Measurements from ENCODE around the gene BANK1. TPM values are rescaled to one million over a fixed set of nuclear protein-coding genes. Genes with fewer than 3 reads are reported as not detected.

Gene BANK1
- total RNA-seq, 2 experiments from 2014 or later, result 0.33 to 0.68 TPM

DNA sequence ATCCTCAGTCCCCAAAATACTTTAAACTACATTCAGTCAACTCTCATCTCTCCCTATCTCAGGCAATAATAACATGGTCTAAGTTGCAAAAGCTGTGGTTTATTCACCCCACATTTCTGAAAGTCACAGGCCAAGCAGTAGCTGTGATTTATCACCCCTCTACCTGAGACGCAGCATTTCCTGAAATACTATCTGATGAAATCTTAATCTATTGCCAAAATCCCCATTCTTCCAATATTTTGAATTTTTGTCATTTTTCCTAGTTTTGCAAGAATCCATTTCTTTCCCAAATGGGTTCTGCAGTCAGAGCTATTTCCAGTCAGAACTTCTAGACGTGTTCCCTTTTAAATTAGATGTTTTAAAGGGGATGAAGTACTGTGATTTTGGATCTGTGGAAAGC is 148.3 kb downstream of the BANK1 start:
- no peak overlapping the region for H3K4me3 Mint-ChIP-seq
- ChIA-PET CTCF (no interaction called here), POLR2A (no interaction called here)
- H3K27me3 Mint-ChIP-seq, result no peaks in the 10 kb centered on the region
- H3K9me3 Mint-ChIP-seq, result peaks cover 3% of the 10 kb centered on the region
- no peak for DNase-seq
- H3K36me3 Mint-ChIP-seq (ENCODE audit: low read depth), result no peaks in the 10 kb centered on the region
- H3K27ac Mint-ChIP-seq, result no peak overlapping the region
- H3K4me1 Mint-ChIP-seq, result no peaks in the 10 kb centered on the region

DNA sequence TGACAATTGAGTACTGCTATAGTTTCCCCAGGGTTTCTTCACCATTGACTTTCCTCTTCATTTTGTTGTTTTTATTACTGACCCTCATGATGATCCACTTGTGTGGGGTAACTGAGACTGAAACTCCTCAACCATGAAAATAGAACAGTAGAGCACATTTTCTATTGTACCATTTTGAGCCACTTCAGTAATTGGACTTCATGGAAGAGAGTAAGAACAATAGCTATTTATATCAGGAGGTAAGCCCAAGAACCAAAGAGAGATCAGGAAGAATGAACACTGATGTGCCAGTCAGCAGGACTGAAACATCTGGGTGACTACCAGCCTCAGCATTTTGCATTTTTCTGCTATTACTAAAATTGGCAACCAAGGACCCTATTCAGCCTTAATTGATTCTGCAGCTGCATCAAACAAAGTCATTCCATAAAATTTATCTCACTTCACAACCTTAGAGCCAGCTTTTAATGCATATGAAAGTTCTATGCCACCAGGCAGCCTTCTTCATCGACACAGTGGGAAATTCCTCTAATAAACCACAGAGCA is 151.4 kb downstream of the BANK1 start:
- Mint-ChIP-seq H3K36me3 (ENCODE audit: low read depth) (no peaks in the 10 kb centered on the region), H3K27me3 (no peaks in the 10 kb centered on the region), H3K9me3 (peaks cover 1% of the 10 kb centered on the region), H3K4me1 (no peaks in the 10 kb centered on the region), H3K27ac (no peak overlapping the region), H3K4me3 (no peak overlapping the region)
- no peak for DNase-seq
- ChIA-PET POLR2A (no interaction called here), CTCF (no interaction called here)

DNA sequence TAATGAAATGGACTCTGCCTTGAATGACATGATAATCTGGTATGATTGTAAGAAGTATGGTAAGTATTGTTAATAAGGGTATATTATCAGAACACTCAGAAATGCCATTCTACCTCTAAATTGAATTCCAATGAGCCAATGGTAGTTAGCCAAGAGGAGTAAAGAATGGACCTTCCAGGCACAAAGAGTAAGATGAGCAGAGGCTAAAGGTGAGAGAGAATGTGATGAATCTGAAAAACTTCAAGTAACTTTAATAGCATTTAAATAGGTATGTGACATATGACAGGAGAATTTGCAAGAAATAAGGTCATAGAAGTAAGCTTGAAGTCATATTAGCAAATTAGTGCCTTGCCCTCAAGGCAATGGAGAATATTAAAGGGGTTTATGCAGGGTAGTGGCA is 152.4 kb downstream of the BANK1 start:
- H3K9me3 Mint-ChIP-seq, result no peaks in the 10 kb centered on the region
- ChIA-PET POLR2A (no interaction called here), CTCF (interaction anchor here (0.6 kb wide), 1 partner anchor 135 kb away, joined by 3 read pairs; no protein-coding TSS in a partner anchor)
- no peak for DNase-seq
- H3K4me1 Mint-ChIP-seq, result no peaks in the 10 kb centered on the region
- no peak overlapping the region for H3K4me3 Mint-ChIP-seq
- H3K36me3 Mint-ChIP-seq (ENCODE audit: low read depth), result no peaks in the 10 kb centered on the region
- H3K27me3 Mint-ChIP-seq, result no peaks in the 10 kb centered on the region
- no peak overlapping the region for H3K27ac Mint-ChIP-seq

DNA sequence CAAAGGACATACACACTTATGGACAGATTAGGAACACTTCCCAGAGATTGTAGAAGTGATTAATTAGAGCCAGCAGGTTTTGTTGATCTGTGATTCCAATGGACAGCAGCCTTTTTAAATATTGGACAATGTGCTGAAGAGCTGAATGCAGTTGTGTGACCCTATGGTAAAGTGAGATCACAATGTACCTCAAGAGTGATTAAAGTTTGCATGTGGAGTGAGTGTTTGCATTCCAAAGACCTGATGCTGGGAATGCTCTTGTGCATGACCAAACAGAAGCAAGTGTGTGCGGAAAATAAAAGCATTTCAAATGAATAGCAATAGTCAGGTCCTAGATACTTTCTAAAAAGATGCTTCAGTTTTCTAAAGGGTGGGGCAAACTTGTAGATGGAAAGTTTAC is 154.1 kb downstream of the BANK1 start:
- Mint-ChIP-seq H3K4me3 (no peak overlapping the region), H3K27ac (no peak overlapping the region), H3K27me3 (peaks cover 1% of the 10 kb centered on the region), H3K9me3 (no peaks in the 10 kb centered on the region), H3K4me1 (no peaks in the 10 kb centered on the region), H3K36me3 (ENCODE audit: low read depth) (no peaks in the 10 kb centered on the region)
- DNase-seq, result no peak
- CTCF ChIA-PET, result no interaction called here
- POLR2A ChIA-PET, result no interaction called here

DNA sequence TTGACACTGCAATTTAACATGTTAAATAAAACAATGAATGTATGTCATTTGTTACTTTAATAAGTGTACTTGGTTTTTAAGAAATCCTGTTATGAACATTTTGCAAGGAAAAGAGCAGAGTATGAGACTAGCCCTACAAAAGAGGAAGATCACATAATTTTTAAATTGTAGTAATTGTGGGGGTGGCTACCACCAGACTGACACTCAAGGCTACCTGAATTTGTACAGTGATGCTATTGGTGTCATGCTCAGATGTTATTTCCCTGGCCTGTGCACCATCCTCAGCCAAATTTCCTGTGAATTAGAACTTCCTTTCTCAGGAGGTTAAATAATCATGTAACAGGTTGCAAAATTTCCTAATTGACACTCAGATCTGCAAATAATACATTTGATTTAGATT is 157.5 kb downstream of the BANK1 start:
- no peak overlapping the region for H3K27ac Mint-ChIP-seq
- no peak for DNase-seq
- POLR2A ChIA-PET, result no interaction called here
- H3K27me3 Mint-ChIP-seq, result peaks cover 7% of the 10 kb centered on the region
- H3K9me3 Mint-ChIP-seq, result no peaks in the 10 kb centered on the region
- CTCF ChIA-PET, result no interaction called here
- no peaks in the 10 kb centered on the region for H3K4me1 Mint-ChIP-seq
- H3K4me3 Mint-ChIP-seq, result no peak overlapping the region
- no peaks in the 10 kb centered on the region for H3K36me3 Mint-ChIP-seq (ENCODE audit: low read depth)

DNA sequence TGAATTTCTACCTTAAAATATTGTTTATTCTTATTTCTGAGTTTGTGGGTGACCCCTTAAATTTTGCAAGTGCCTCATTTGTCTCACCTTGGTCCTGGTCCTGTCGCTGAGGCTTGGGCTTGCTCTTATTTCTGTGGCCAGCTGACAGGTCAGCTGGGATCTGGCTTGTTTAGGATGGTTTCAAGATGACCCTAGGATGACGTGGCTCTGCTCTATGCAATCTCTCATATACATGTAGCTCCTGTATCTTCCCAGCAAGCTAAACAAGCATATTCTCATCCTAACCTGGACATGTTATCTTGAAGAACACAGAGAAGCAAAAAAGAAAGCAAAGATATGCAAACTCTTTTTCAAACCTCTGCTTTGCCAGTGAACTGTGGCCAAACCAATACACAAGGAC is 158.4 kb downstream of the BANK1 start:
- CTCF ChIA-PET, result no interaction called here
- H3K27ac Mint-ChIP-seq, result no peak overlapping the region
- no peaks in the 10 kb centered on the region for H3K9me3 Mint-ChIP-seq
- POLR2A ChIA-PET, result no interaction called here
- no peaks in the 10 kb centered on the region for H3K4me1 Mint-ChIP-seq
- no peaks in the 10 kb centered on the region for H3K36me3 Mint-ChIP-seq (ENCODE audit: low read depth)
- no peak overlapping the region for H3K4me3 Mint-ChIP-seq
- peaks cover 7% of the 10 kb centered on the region for H3K27me3 Mint-ChIP-seq
- no peak for DNase-seq

DNA sequence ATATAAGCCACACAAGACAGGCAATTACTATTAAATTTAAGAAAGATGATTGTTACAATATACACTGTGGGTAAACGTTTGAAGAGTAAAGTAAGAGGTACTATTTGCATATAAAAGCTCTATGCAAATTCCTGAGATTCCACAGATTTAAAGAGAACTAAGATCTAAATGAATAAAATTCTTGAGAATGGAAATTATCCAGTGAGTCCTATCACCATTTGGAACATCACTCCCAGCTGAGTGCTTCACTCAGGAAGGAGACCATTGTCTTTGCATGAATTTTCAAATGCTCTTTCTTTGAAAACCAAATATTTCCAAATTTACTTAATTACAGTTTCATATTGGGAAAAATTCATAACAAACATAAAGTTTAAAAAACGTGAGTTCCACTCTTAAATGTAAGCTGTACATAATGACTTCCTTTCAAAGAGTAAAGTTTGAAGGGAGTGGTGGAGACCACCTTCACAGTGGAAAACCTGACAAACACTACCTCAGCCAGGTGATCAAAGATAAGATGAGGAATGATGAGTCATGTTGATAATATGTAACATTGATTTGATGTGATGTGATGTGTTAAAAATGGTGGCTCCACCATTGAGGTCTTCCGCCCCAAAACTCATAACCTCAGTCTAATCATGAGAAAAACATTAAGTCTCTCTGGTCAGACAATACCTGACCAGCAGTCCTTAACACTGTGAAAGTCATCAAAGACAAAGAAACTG is 159.9 kb downstream of the BANK1 start:
- H3K9me3 Mint-ChIP-seq, result no peaks in the 10 kb centered on the region
- no peak for DNase-seq
- H3K4me3 Mint-ChIP-seq, result no peak overlapping the region
- CTCF ChIA-PET, result no interaction called here
- no peaks in the 10 kb centered on the region for H3K4me1 Mint-ChIP-seq
- no peak overlapping the region for H3K27ac Mint-ChIP-seq
- H3K36me3 Mint-ChIP-seq (ENCODE audit: low read depth), result no peaks in the 10 kb centered on the region
- peaks cover 7% of the 10 kb centered on the region for H3K27me3 Mint-ChIP-seq
- POLR2A ChIA-PET, result no interaction called here

DNA sequence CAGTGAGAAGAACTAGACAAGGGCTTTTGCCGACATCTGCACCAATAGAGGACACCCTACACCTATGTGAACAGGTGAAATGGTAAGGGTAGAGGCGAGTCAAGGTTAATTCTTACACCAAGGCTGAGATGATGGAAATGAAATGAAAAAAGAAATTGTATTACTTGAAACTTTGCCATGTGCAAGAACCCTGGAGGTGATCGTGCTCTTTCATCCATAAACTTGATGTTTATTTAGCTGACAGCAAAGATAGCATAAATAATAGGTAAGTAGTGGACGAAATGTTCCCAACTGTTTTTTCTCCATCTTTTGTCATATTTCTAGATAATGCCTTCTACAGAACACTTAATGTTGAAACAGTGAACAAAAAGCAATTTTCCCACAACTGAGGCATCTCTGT is 162.5 kb downstream of the BANK1 start:
- CTCF ChIA-PET, result no interaction called here
- Mint-ChIP-seq H3K27ac (no peak overlapping the region), H3K36me3 (ENCODE audit: low read depth) (no peaks in the 10 kb centered on the region), H3K27me3 (peaks cover 7% of the 10 kb centered on the region), H3K9me3 (no peaks in the 10 kb centered on the region), H3K4me1 (no peaks in the 10 kb centered on the region), H3K4me3 (no peak overlapping the region)
- DNase-seq, result no peak
- POLR2A ChIA-PET, result no interaction called here

DNA sequence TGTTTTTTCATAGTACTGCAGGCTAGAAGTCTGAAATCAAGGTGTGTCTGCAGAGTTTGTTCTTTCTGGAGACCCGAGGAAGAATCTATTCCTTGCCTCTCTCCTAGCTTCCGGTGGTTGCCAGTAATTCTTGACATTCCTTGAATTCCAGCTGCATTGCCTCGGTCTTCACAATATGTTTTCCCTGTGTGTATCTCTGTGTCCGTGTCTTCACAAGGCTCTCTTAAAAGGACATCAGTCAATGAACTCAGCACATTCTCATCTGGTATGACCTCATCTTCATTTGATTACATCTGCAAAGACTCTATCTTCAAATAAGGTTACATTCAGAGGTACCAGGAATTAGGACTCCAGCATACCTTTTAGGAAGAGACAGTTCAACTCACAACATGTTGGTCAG is 163.4 kb downstream of the BANK1 start:
- Mint-ChIP-seq H3K36me3 (ENCODE audit: low read depth) (no peaks in the 10 kb centered on the region), H3K27me3 (peaks cover 7% of the 10 kb centered on the region), H3K4me1 (no peaks in the 10 kb centered on the region), H3K4me3 (no peak overlapping the region), H3K9me3 (no peaks in the 10 kb centered on the region), H3K27ac (no peak overlapping the region)
- DNase-seq, result no peak
- ChIA-PET CTCF (no interaction called here), POLR2A (no interaction called here)

DNA sequence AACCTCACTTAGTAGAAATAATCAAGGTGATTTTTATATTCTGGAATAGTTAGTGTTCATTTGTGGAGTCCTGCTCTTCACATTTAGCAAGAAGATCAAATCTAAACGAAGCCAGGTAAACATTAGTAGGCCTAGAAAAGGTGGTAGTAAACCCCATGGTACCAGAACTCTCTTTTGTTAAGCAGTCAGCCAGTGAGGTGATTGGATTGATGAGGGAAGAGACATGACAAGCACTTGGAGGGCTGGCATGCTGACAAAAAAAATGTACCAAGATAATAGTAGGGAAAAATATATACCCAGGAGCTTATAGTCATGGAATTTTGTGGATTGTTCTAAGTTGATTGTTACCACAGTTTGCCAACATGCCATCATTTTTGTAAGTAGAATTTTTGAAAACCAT is 163.8 kb downstream of the BANK1 start:
- no peak for DNase-seq
- ChIA-PET POLR2A (no interaction called here), CTCF (no interaction called here)
- no peak overlapping the region for H3K27ac Mint-ChIP-seq
- peaks cover 5% of the 10 kb centered on the region for H3K27me3 Mint-ChIP-seq
- no peaks in the 10 kb centered on the region for H3K36me3 Mint-ChIP-seq (ENCODE audit: low read depth)
- H3K9me3 Mint-ChIP-seq, result no peaks in the 10 kb centered on the region
- no peak overlapping the region for H3K4me3 Mint-ChIP-seq
- no peaks in the 10 kb centered on the region for H3K4me1 Mint-ChIP-seq

DNA sequence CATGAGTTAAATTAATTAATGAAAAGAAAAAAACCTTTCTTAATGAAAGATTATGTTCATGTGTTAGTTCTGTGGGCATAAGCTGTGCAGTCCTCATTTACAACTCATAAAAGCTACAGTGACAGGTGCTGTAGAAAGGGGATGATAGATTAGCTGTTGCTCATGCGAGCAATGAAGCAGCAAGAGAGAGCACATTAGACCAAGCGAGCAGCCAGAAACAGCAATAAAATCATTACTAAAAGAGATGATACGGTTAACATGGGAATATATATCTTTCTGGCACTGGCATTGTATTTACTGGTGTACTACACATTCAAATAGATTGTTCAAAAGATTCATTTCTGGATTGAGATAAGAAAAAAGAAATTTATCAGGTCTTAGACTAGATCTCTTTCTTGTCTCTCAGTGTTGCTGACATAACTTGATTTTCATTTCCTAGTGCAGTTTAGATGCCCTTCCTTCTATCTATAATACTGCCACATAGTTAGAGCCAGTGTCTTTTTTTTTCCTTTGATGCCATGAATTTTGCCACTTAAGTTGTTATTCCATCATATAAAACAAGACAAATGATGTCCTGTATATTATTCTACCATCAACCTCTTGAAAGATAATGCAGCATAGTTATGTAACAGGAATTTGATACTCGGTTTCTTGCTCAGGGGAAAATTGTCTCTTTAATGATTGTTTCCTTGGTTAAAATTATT is 164.6 kb downstream of the BANK1 start:
- ChIA-PET POLR2A (no interaction called here), CTCF (no interaction called here)
- Mint-ChIP-seq H3K27ac (no peak overlapping the region), H3K4me3 (no peak overlapping the region), H3K36me3 (ENCODE audit: low read depth) (no peaks in the 10 kb centered on the region), H3K4me1 (no peaks in the 10 kb centered on the region), H3K9me3 (no peaks in the 10 kb centered on the region), H3K27me3 (peaks cover 5% of the 10 kb centered on the region)
- DNase-seq, result no peak

DNA sequence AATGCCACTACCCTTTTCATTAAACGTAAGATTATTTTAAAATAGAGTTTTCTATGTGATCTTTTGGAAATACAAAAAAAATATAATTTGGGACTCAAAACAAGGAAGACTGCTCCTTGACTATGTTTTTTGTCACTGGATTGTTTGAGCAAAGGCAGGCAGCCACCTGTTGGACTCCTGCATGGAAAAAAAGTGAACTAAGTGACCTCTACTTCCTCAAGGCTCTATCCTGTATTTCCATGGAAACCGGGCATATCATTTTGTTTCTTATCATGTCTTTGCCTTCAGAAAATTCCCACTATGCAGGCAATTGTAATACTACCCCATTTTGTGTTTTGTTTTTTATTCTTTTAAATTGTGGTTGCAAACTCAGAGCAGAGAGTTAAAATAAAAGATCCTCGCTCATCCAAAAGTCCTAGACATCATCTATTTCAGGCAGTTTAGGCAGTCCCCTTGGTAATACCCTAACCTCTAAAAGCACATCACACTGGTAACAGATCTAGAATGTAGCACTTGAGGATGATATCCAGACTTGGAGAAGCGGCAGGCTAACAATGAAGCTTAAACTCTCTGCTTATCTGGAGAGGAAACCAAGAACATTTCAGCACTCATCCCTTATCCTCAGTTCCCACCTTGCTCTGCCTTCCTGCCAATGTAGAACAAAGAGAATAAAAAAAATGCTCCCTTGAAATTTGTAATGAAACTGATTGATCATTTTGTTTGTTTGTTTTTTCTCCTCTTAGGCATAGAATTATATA is 165.7 kb downstream of the BANK1 start:
- Mint-ChIP-seq H3K4me3 (no peak overlapping the region), H3K27me3 (no peaks in the 10 kb centered on the region), H3K27ac (no peak overlapping the region), H3K36me3 (ENCODE audit: low read depth) (no peaks in the 10 kb centered on the region), H3K9me3 (no peaks in the 10 kb centered on the region), H3K4me1 (no peaks in the 10 kb centered on the region)
- ChIA-PET CTCF (no interaction called here), POLR2A (no interaction called here)
- DNase-seq, result no peak

DNA sequence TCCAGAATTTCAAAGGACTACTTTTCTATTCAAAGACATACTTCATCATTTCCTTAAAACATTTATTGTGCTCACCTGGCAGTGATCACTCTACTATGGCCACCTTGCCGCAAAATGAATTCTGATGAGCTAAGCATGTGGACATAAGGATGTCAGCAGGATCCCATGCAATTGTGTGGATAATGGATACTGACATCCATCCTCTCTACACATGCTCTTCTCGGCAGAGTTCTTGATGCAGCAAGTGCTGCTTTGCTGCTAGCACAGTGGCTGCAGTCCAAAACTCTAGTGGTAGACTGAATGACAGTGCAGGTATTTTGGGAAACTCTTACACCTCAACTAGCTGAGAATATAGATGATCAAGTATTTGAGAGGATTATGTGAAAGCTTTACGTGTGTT is 168.0 kb downstream of the BANK1 start:
- CTCF ChIA-PET, result interaction anchor here (0.7 kb wide), 1 partner anchor 476 kb away, joined by 4 read pairs; no protein-coding TSS in a partner anchor

More for the DNA sequence above, 168.0 kb downstream of the BANK1 start:
- POLR2A ChIA-PET, result no interaction called here
- Mint-ChIP-seq H3K4me3 (no peak overlapping the region), H3K27me3 (no peaks in the 10 kb centered on the region), H3K4me1 (no peaks in the 10 kb centered on the region), H3K36me3 (ENCODE audit: low read depth) (no peaks in the 10 kb centered on the region), H3K27ac (no peak overlapping the region), H3K9me3 (no peaks in the 10 kb centered on the region)
- DNase-seq, result no peak
